SK-N-SH treated with all-trans-retinoic acid at 6 μM for 48 hours (cell line): Measurements from ENCODE around the gene ARHGAP28.

Experiments used
- ATAC-seq: fragments of 200-7000 bp; cut with Tn5 transposase; 3 replicates; pipeline ENCODE4 v1.9.1; 2020; ENCODE audit warnings: mild to moderate bottlenecking, moderate library complexity
- ARNTL ChIP-seq: fragments of 450-650 bp; formaldehyde crosslinking; IDR thresholded peaks from 2 replicates; pipeline ENCODE4 v1.5.0; 2020; ENCODE audit warnings: low read depth, mild to moderate bottlenecking, moderate library complexity, borderline replicate concordance
- BACH2 ChIP-seq: fragments of 250-450 bp; sonication (Bioruptor Pico); IDR thresholded peaks from 2 replicates; pipeline ENCODE4 v1.9.0; 2021; ENCODE audit warnings: mild to moderate bottlenecking, borderline replicate concordance
- ESRRG ChIP-seq: fragments of 250-450 bp; sonication (Bioruptor Pico); IDR thresholded peaks from 2 replicates; pipeline ENCODE4 v1.6.1; 2021; ENCODE audit warnings: mild to moderate bottlenecking
- ISL1 ChIP-seq: fragments of 250-450 bp; sonication (Bioruptor Pico); IDR thresholded peaks from 2 replicates; pipeline ENCODE4 v2.1.2; 2022; ENCODE audit warnings: mild to moderate bottlenecking, moderate library complexity
- OSR1 ChIP-seq: fragments of 250-450 bp; sonication (Bioruptor Pico); IDR thresholded peaks from 2 replicates; pipeline ENCODE4 v1.8.0; 2022; ENCODE audit warnings: moderate library complexity, mild to moderate bottlenecking, inconsistent platforms
- RARB ChIP-seq: fragments of 250-450 bp; sonication (Bioruptor Pico); IDR thresholded peaks from 2 replicates; pipeline ENCODE4 v1.8.0; 2021; ENCODE audit warnings: mild to moderate bottlenecking, moderate library complexity
- SNAI2 ChIP-seq: fragments of 250-450 bp; sonication (Bioruptor Pico); IDR thresholded peaks from 2 replicates; pipeline ENCODE4 v1.5.0; 2020; ENCODE audit warnings: mild to moderate bottlenecking, moderate library complexity
- TCF4 ChIP-seq: fragments of 250-450 bp; sonication (Bioruptor Pico); IDR thresholded peaks from 2 replicates; pipeline ENCODE4 v1.8.0; 2021; ENCODE audit warnings: mild to moderate bottlenecking, moderate library complexity, borderline replicate concordance
- ZC3H10 ChIP-seq: fragments of 250-450 bp; sonication (Bioruptor Pico); IDR thresholded peaks from 2 replicates; pipeline ENCODE4 v1.5.1; 2021; ENCODE audit warnings: mild to moderate bottlenecking, moderate library complexity
- ZFP3 ChIP-seq: fragments of 250-450 bp; sonication (Bioruptor Pico); IDR thresholded peaks from 2 replicates; pipeline ENCODE4 v1.5.0; 2020; ENCODE audit warnings: mild to moderate bottlenecking, moderate library complexity
- ZFP30 ChIP-seq: fragments of 450-650 bp; formaldehyde crosslinking; IDR thresholded peaks from 2 replicates; pipeline ENCODE4 v1.5.0; 2022; ENCODE audit warnings: mild to moderate bottlenecking, moderate library complexity
- ZNF565 ChIP-seq: fragments of 450-650 bp; formaldehyde crosslinking; conservative IDR thresholded peaks from 2 replicates; pipeline ENCODE4 v1.5.0; 2020; ENCODE audit warnings: low read depth, mild to moderate bottlenecking, moderate library complexity
- ZNF70 ChIP-seq: fragments of 450-650 bp; formaldehyde crosslinking; IDR thresholded peaks from 2 replicates; pipeline ENCODE4 v1.5.0; 2020; ENCODE audit warnings: mild to moderate bottlenecking, moderate library complexity
- ZNF8 ChIP-seq: fragments of 450-650 bp; formaldehyde crosslinking; IDR thresholded peaks from 2 replicates; pipeline ENCODE4 v1.5.0; 2020; ENCODE audit warnings: mild to moderate bottlenecking, moderate library complexity
- TF ChIP-seq, protein P1 (sequence below): fragments of 250-450 bp; sonication (Bioruptor Pico); IDR thresholded peaks from 2 replicates; pipeline ENCODE4 v1.8.0; 2021; ENCODE audit warnings: low read depth, mild to moderate bottlenecking, moderate library complexity, borderline replicate concordance
- TF ChIP-seq, protein P2 (sequence below): fragments of 250-450 bp; sonication (Bioruptor Pico); IDR thresholded peaks from 2 replicates; pipeline ENCODE4 v1.5.1; 2021; ENCODE audit warnings: mild to moderate bottlenecking, moderate library complexity
- TF ChIP-seq, protein P3 (sequence below): fragments of 250-450 bp; sonication (Bioruptor Pico); IDR thresholded peaks from 2 replicates; pipeline ENCODE4 v1.8.0; 2020; ENCODE audit warnings: mild to moderate bottlenecking, moderate library complexity, borderline replicate concordance
- TF ChIP-seq, protein P4 (sequence below): fragments of 250-450 bp; sonication (Bioruptor Pico); IDR thresholded peaks from 2 replicates; pipeline ENCODE4 v1.5.1; 2020; ENCODE audit warnings: low read depth, mild to moderate bottlenecking, moderate library complexity

ARHGAP28 gene

DNA sequence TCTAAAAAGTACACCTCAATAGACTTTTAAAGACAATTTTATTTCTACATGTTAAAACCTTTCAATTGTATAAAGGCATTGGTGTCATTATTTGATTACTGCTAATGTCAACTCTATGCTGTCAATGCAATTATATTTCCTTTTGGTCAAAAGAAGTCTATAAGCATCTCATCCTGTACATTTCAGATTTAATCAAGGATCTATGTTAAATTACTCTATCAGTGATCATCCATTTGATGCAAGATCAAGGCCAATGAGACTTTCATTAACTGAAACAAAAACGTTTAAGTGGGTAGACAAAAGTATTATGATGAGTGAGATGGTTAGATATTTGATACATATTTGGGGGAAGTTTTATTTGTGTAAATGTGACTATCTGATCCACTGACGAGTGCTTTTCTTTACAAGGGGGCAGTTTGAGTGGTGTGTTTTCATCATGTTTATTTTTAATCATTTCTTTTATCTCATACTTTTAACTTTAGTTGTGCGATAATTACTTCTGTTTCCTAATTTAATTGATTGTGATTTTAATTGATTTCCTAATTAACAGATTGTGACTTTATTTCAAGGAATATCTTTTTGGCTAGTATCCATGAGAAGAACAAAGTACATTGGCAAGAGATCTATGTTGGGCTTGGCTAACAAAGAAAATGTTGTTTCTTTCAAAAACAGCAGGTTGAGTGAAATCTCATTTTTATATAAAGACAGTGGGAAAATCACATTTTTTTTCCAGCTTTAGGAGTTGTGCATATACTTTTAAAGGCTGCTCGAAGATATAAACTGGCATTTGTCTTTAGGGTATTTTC is 1.1 kb downstream of the ARHGAP28 start:
- TF ChIP-seq OSR1 (no peak), ZNF70 (no peak), BACH2 (no peak), ZFP30 (CRISPR knock-in tag) (no peak), ZNF565 (CRISPR knock-in tag) (no peak), SNAI2 (CRISPR knock-in tag) (no peak), ARNTL (CRISPR knock-in tag) (no peak), ISL1 (CRISPR knock-in tag) (no peak), RARB (CRISPR knock-in tag) (no peak)
- TF ChIP-seq, protein P1, sequence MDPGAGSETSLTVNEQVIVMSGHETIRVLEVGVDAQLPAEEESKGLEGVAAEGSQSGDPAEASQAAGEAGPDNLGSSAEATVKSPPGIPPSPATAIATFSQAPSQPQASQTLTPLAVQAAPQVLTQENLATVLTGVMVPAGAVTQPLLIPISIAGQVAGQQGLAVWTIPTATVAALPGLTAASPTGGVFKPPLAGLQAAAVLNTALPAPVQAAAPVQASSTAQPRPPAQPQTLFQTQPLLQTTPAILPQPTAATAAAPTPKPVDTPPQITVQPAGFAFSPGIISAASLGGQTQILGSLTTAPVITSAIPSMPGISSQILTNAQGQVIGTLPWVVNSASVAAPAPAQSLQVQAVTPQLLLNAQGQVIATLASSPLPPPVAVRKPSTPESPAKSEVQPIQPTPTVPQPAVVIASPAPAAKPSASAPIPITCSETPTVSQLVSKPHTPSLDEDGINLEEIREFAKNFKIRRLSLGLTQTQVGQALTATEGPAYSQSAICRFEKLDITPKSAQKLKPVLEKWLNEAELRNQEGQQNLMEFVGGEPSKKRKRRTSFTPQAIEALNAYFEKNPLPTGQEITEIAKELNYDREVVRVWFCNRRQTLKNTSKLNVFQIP (CRISPR knock-in tag), result no peak
- TF ChIP-seq, protein P2, sequence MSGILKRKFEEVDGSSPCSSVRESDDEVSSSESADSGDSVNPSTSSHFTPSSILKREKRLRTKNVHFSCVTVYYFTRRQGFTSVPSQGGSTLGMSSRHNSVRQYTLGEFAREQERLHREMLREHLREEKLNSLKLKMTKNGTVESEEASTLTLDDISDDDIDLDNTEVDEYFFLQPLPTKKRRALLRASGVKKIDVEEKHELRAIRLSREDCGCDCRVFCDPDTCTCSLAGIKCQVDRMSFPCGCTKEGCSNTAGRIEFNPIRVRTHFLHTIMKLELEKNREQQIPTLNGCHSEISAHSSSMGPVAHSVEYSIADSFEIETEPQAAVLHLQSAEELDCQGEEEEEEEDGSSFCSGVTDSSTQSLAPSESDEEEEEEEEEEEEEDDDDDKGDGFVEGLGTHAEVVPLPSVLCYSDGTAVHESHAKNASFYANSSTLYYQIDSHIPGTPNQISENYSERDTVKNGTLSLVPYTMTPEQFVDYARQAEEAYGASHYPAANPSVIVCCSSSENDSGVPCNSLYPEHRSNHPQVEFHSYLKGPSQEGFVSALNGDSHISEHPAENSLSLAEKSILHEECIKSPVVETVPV (CRISPR knock-in tag), result no peak
- no peak for ATAC-seq

DNA sequence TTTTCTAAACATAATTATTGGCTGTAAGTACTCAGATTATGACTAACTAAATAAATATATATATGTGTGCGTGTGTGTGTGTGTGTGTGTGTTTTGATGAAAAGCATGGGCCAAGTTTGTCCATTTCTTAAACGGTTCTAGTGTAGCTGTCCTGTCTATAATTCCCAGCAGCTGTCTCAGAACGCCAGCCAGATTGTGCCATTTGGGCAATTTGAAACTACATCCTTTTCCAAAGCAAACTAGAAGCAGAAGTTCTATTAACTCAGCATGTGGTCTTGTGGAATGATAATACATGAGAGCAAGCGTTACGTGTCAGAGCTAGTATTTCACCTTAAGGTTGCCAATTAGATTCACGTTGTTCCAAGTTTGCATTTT is 1.7 kb downstream of the ARHGAP28 start:
- ATAC-seq, result peak; percentile 52
- TF ChIP-seq TCF4 (CRISPR knock-in tag) (peak; percentile 20; the same call in 1 of the 2 replicates), ESRRG (CRISPR knock-in tag) (no peak), ISL1 (CRISPR knock-in tag) (peak; percentile 11; the same call in 1 of the 2 replicates)
- TF ChIP-seq, protein P3, sequence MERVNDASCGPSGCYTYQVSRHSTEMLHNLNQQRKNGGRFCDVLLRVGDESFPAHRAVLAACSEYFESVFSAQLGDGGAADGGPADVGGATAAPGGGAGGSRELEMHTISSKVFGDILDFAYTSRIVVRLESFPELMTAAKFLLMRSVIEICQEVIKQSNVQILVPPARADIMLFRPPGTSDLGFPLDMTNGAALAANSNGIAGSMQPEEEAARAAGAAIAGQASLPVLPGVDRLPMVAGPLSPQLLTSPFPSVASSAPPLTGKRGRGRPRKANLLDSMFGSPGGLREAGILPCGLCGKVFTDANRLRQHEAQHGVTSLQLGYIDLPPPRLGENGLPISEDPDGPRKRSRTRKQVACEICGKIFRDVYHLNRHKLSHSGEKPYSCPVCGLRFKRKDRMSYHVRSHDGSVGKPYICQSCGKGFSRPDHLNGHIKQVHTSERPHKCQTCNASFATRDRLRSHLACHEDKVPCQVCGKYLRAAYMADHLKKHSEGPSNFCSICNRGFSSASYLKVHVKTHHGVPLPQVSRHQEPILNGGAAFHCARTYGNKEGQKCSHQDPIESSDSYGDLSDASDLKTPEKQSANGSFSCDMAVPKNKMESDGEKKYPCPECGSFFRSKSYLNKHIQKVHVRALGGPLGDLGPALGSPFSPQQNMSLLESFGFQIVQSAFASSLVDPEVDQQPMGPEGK (CRISPR knock-in tag), result no peak
- TF ChIP-seq, protein P1 (CRISPR knock-in tag), result peak; percentile 64; the same call in 1 of the 2 replicates
- TF ChIP-seq, all 23 proteins: peak for 3

- no peak for TF ChIP-seq ZFP3 (CRISPR knock-in tag)
- no peak for TF ChIP-seq SNAI2 (CRISPR knock-in tag)
- TF ChIP-seq ZNF565 (CRISPR knock-in tag), result no peak
- no peak for TF ChIP-seq ARNTL (CRISPR knock-in tag)
- TF ChIP-seq ESRRG (CRISPR knock-in tag), result no peak
- TF ChIP-seq ZFP30 (CRISPR knock-in tag), result no peak
- no peak for TF ChIP-seq TCF4 (CRISPR knock-in tag)
- no peak for TF ChIP-seq ZC3H10
- TF ChIP-seq ZNF8 (CRISPR knock-in tag), result no peak
- TF ChIP-seq, protein P4, sequence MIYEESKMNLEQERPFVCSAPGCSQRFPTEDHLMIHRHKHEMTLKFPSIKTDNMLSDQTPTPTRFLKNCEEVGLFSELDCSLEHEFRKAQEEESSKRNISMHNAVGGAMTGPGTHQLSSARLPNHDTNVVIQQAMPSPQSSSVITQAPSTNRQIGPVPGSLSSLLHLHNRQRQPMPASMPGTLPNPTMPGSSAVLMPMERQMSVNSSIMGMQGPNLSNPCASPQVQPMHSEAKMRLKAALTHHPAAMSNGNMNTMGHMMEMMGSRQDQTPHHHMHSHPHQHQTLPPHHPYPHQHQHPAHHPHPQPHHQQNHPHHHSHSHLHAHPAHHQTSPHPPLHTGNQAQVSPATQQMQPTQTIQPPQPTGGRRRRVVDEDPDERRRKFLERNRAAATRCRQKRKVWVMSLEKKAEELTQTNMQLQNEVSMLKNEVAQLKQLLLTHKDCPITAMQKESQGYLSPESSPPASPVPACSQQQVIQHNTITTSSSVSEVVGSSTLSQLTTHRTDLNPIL (CRISPR knock-in tag), result no peak
- no peak for ATAC-seq
Measured at GRCh38 chr18:6732952-6733351, 3.4 kb downstream of the ARHGAP28 start.

DNA sequence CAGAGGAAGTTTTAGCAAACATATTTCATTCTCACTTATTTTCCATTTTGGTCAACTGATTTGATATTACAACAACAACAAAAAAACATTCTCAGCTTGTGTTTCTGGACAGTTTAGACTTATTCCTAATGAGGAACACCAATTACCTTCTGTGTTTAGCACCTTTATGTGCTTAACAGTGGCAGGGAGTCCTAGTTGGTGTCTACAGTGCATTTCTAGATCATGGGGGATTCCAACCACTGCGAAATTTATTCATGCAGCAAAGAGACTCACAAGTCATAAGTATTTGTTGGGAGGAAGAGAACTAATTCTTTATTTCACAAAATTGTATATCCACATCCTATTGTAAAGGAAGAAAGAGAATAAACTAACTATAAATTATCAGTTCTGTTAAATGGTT is 4.2 kb downstream of the ARHGAP28 start:
- TF ChIP-seq ESRRG (CRISPR knock-in tag) (no peak), ZNF70 (no peak)
- TF ChIP-seq, protein P4 (CRISPR knock-in tag), result no peak
- TF ChIP-seq, protein P1 (CRISPR knock-in tag), result no peak
- TF ChIP-seq, protein P3 (CRISPR knock-in tag), result no peak

More for the DNA sequence above, 4.2 kb downstream of the ARHGAP28 start:
- no peak for ATAC-seq
